Rectal smooth muscle tissue (tissue), 1 donor: ENCODE results near the gene RGL1.

ENCODE experiments used
- H3K27ac ChIP-seq: one replicate; pipeline ENCODE4 v1.7.0; 2013; ENCODE audit warnings: low read depth, low read length, inconsistent platforms
- H3K27me3 ChIP-seq: one replicate; pipeline ENCODE4 v1.7.0; 2013; ENCODE audit warnings: low read length; ENCODE audit not compliant: control insufficient read depth, insufficient read depth
- H3K36me3 ChIP-seq: one replicate; pipeline ENCODE4 v1.7.0; 2013; ENCODE audit warnings: low read length; ENCODE audit not compliant: control insufficient read depth, insufficient read depth
- H3K4me1 ChIP-seq: one replicate; pipeline ENCODE4 v1.7.0; 2013; ENCODE audit warnings: low read length; ENCODE audit not compliant: control insufficient read depth, insufficient read depth
- H3K4me3 ChIP-seq: one replicate; pipeline ENCODE4 v1.7.0; 2013; ENCODE audit warnings: low read length
- H3K9ac ChIP-seq: one replicate; pipeline ENCODE4 v1.7.0; 2013; ENCODE audit warnings: low read length

The RGL1 gene

GRCh38 chr1:183909672-183910071 lies 104.8 kb downstream of the RGL1 start:
- H3K27me3 ChIP-seq, result no peaks in the 10 kb centered on the region
- no peaks in the 10 kb centered on the region for H3K4me1 ChIP-seq
- H3K36me3 ChIP-seq, result peaks cover 16% of the 10 kb centered on the region
- no peak overlapping the region for H3K9ac ChIP-seq
- H3K4me3 ChIP-seq, result no peak overlapping the region
- H3K27ac ChIP-seq, result no peak overlapping the region

- no peak overlapping the region for H3K4me3 ChIP-seq
- H3K9ac ChIP-seq, result no peak overlapping the region
- peaks cover 16% of the 10 kb centered on the region for H3K36me3 ChIP-seq
- peaks cover 3% of the 10 kb centered on the region for H3K4me1 ChIP-seq
- H3K27ac ChIP-seq, result no peak overlapping the region
- H3K27me3 ChIP-seq, result no peaks in the 10 kb centered on the region
Observed at GRCh38 chr1:183910845-183911244, 105.9 kb downstream of the RGL1 start.

GRCh38 chr1:183911285-183911684 lies 106.4 kb downstream of the RGL1 start:
- Histone ChIP-seq H3K9ac (no peak overlapping the region), H3K27ac (no peak overlapping the region), H3K36me3 (peaks cover 17% of the 10 kb centered on the region), H3K4me3 (no peak overlapping the region), H3K27me3 (no peaks in the 10 kb centered on the region), H3K4me1 (peaks cover 7% of the 10 kb centered on the region)

DNA sequence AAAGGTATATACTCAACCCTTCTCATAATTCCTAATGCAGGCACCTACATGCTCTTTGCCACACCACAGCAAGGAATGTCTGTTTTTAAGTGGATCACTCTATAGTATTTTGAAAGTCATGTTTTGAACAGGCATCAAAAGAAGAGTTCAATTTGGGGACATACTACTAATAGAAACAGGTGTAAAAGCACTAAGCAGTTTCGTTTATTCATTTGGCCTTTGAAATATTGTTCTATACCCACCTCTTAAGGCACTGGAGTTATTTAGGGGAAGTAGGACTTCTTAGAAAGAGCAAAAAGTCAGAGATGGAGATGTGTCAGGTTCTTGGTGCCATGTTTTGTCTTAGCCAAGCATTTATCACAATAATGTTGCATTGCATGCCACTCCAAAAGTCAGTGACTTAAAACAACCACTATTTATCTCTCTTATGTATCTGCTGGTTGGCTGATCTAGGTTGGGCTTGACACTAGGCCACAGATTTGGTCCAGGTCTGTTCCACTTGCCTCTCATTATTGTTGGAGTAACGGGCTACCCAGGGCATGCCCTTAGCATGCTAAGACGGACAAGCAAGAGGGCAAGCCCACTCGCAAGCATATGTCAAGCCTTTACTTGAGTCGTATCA lies 107.5 kb downstream of the RGL1 start:
- no peak overlapping the region for H3K27ac ChIP-seq

GRCh38 chr1:183913567-183913993 lies 108.7 kb downstream of the RGL1 start:
- H3K4me3 ChIP-seq, result no peak overlapping the region
- H3K36me3 ChIP-seq, result peaks cover 16% of the 10 kb centered on the region
- H3K4me1 ChIP-seq, result peaks cover 7% of the 10 kb centered on the region
- H3K27ac ChIP-seq, result no peak overlapping the region
- H3K9ac ChIP-seq, result no peak overlapping the region
- H3K27me3 ChIP-seq, result no peaks in the 10 kb centered on the region

More for the DNA sequence above, 107.5 kb downstream of the RGL1 start:
- Histone ChIP-seq H3K4me3 (no peak overlapping the region), H3K36me3 (peaks cover 19% of the 10 kb centered on the region), H3K27me3 (no peaks in the 10 kb centered on the region), H3K4me1 (peaks cover 7% of the 10 kb centered on the region), H3K9ac (no peak overlapping the region)

- Histone ChIP-seq H3K36me3 (peaks cover 12% of the 10 kb centered on the region), H3K4me3 (no peak overlapping the region), H3K27me3 (no peaks in the 10 kb centered on the region), H3K4me1 (peaks cover 7% of the 10 kb centered on the region), H3K9ac (no peak overlapping the region), H3K27ac (no peak overlapping the region)
Observed at GRCh38 chr1:183914276-183914675, 109.4 kb downstream of the RGL1 start.

DNA sequence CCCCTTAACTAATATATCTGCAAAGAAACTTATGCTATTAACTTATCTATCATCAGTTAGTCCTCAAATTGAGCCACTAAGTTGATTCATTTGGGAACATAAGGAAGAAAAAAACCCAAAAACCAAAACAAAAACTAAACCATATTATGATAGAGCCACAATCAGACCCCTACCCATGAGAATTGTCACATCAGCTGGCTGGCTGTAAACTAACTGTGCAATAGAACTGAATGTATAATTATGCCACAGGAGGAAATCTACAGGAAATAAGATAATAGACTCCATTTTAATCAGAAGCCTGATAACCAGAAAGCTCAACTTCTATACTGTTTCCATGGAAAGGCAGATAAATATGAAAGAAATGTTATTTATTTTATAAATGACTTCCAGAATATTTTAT lies 110.0 kb downstream of the RGL1 start:
- Histone ChIP-seq H3K27me3 (no peaks in the 10 kb centered on the region), H3K36me3 (peaks cover 12% of the 10 kb centered on the region), H3K9ac (no peak overlapping the region), H3K4me3 (no peak overlapping the region), H3K27ac (no peak overlapping the region), H3K4me1 (peaks cover 7% of the 10 kb centered on the region)

DNA sequence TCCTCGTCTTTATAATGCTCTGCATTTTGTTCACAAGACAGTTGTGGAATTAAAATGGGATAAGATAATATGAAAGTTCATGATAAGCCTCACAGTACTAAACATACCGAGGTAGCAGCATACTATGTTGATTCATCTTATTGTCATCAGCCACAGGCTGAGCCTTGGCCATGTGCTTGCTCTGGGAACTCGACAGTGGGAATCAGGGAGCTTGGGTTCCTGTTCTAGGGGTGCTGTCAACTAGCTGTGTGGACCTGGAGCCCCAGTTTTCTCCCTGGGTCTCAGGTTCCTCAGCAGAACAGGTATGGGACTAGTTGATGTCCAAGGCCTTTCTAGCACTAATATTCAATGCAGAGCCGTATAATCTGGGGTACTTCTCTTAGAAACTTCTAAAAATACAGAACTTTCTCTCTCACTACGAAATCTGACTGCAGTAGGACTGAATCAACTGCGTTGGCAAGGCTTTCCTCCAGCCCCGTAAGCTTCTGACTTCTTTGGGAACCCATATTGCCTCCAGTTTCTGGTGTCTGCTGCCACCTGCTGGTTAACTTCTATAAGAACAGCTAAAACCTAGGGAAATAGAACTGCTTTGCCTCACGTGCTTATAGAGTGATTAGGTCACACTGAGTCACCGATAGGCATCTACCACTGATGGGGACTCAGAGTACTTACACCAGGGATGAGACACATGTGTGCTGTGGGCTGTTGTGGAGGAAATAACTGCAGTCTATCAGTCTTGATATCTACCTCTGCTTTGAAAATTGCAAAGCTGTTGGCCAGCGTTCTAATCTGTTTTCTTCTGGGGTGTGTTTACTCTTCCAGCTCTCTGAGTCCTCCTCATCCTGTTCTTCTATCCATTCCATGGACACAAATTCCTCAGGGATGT lies 110.9 kb downstream of the RGL1 start:
- peaks cover 7% of the 10 kb centered on the region for H3K4me1 ChIP-seq
- H3K36me3 ChIP-seq, result peaks cover 12% of the 10 kb centered on the region
- no peaks in the 10 kb centered on the region for H3K27me3 ChIP-seq
- H3K27ac ChIP-seq, result peak overlapping the region; percentile 3
- no peak overlapping the region for H3K9ac ChIP-seq
- no peak overlapping the region for H3K4me3 ChIP-seq

DNA sequence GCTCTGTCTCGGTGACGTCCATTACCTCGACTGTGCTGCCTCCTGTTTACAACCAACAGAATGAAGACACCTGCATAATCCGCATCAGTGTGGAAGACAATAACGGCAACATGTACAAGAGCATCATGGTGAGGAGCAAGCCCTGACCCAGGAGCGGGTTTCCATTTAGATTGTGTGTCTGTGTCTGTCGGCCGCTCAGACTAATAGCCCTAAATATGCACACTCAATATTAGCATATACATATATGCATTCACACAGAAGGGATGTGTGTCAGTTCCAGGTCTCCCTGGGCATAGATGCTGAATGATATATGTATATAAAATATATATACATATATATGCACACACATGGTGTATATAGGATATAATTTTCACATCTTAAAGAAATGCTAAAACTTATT lies 111.7 kb downstream of the RGL1 start:
- no peak overlapping the region for H3K9ac ChIP-seq
- H3K4me1 ChIP-seq, result peaks cover 7% of the 10 kb centered on the region
- no peak overlapping the region for H3K4me3 ChIP-seq
- H3K27ac ChIP-seq, result peak overlapping the region; percentile 3
- H3K36me3 ChIP-seq, result peaks cover 12% of the 10 kb centered on the region
- H3K27me3 ChIP-seq, result no peaks in the 10 kb centered on the region

GRCh38 chr1:183918589-183918988 lies 113.7 kb downstream of the RGL1 start:
- H3K9ac ChIP-seq, result no peak overlapping the region
- H3K27me3 ChIP-seq, result no peaks in the 10 kb centered on the region
- peaks cover 7% of the 10 kb centered on the region for H3K4me1 ChIP-seq
- H3K27ac ChIP-seq, result no peak overlapping the region
- peaks cover 12% of the 10 kb centered on the region for H3K36me3 ChIP-seq
- H3K4me3 ChIP-seq, result no peak overlapping the region

GRCh38 chr1:183920651-183921050 lies 115.7 kb downstream of the RGL1 start:
- Histone ChIP-seq H3K4me1 (peaks cover 6% of the 10 kb centered on the region), H3K4me3 (no peak overlapping the region), H3K27ac (no peak overlapping the region), H3K36me3 (peaks cover 12% of the 10 kb centered on the region), H3K9ac (no peak overlapping the region), H3K27me3 (no peaks in the 10 kb centered on the region)

DNA sequence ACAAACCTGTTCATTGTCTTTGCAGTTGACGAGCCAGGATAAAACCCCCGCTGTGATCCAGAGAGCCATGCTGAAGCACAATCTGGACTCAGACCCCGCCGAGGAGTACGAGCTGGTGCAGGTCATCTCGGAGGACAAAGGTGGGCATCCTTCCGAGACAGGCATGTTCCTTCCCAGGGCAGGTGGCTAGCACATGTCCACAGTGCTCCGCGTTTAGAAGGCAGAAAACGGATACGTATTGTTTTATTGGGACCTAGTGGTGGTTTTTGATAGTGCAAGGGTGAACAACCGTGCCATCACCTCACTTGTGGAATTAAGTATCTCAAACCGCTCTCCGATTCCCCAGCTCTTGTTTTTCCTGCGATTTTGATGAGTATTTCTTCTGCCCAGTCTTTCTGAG lies 117.3 kb downstream of the RGL1 start:
- H3K27me3 ChIP-seq, result no peaks in the 10 kb centered on the region
- no peak overlapping the region for H3K9ac ChIP-seq
- no peak overlapping the region for H3K4me3 ChIP-seq
- no peak overlapping the region for H3K27ac ChIP-seq
- H3K4me1 ChIP-seq, result no peaks in the 10 kb centered on the region
- H3K36me3 ChIP-seq, result peaks cover 7% of the 10 kb centered on the region
